Subcutaneous adipose tissue (tissue), 4 donors: ENCODE results near the gene RPL7L1. TPM values are rescaled to one million over a fixed set of nuclear protein-coding genes. Genes with fewer than 3 reads are reported as not detected.

Experiments
- CTCF ChIP-seq: fragments of 450-650 bp; IDR thresholded peaks from one replicate; pipeline ENCODE4 v1.5.1; 2016; ENCODE audit warnings: low read depth, mild to moderate bottlenecking, control low read depth, antibody characterized with exemption, moderate library complexity
- total RNA-seq, 4 donors: library from RNA; depleted of rRNA; stranded (reverse); fragments of >200 nt; gene quantifications; one replicate each; pipeline ENCODE4 v1.1.0, GENCODE V29; 2016

RPL7L1 gene
- total RNA-seq, 4 donors from 2014 or later, result 85.5 to 106 (median 91.2) TPM

GRCh38 chr6:42899871-42900270 lies 20.5 kb downstream of the RPL7L1 start:
- TF ChIP-seq CTCF, result no peak

- TF ChIP-seq CTCF, result no peak
Measured at GRCh38 chr6:42901538-42901957, 22.1 kb downstream of the RPL7L1 start.

GRCh38 chr6:42904467-42904866 lies 25.1 kb downstream of the RPL7L1 start:
- TF ChIP-seq CTCF, result no peak

GRCh38 chr6:42907336-42907735 lies 27.9 kb downstream of the RPL7L1 start:
- no peak for TF ChIP-seq CTCF

- TF ChIP-seq CTCF, result no peak
Measured at GRCh38 chr6:42909835-42910234, 30.4 kb downstream of the RPL7L1 start.

- TF ChIP-seq CTCF, result no peak
Measured at GRCh38 chr6:42911171-42912021, 32.0 kb downstream of the RPL7L1 start.

GRCh38 chr6:42914546-42914945 lies 35.1 kb downstream of the RPL7L1 start:
- no peak for TF ChIP-seq CTCF
